RCC 7860 (cell line): Measurements from ENCODE around the gene ADAMTS1.
"Not testable (repeated sequence)": the region's sequence is repeated elsewhere in the genome, so short reads cannot be mapped to it uniquely, and the experiment has no call there.

Experiments used
- DNase-seq: peaks from one replicate; pipeline ENCODE4 v3.0.0-alpha.2; 2015; ENCODE audit warnings: low spot score
- FAIRE-seq: peaks from 2 replicates; lab custom pipeline; 2012; peaks lifted over from hg19 to GRCh38; lab: Jason Lieb, UNC

The ADAMTS1 gene

GRCh38 chr21:26845066-26845758, at the start of gene ADAMTS1:
TSS of gene ADAMTS1 (minus strand) at chr21:26845409. CDS start at chr21:26844954, 455 bp downstream.
- peak; percentile 22 for FAIRE-seq
- DNase-seq, result peak; percentile 80

- no peak for DNase-seq
- no peak for FAIRE-seq
These were observed 46.9 kb upstream of the ADAMTS1 start for GRCh38 chr21:26892151-26892550.

- DNase-seq (no peak), FAIRE-seq (no peak)
These were observed 43.7 kb upstream of the ADAMTS1 start for GRCh38 chr21:26888931-26889330.

- no peak for FAIRE-seq
- no peak for DNase-seq
These were observed 43.0 kb upstream of the ADAMTS1 start for GRCh38 chr21:26888256-26888655.

- DNase-seq, result no peak
- no peak for FAIRE-seq
These were observed 42.0 kb upstream of the ADAMTS1 start for GRCh38 chr21:26887251-26887650.

GRCh38 chr21:26884436-26884835, 39.2 kb upstream of the ADAMTS1 start:
- no peak for DNase-seq
- FAIRE-seq, result no peak

- DNase-seq (no peak), FAIRE-seq (no peak)
These were observed 38.6 kb upstream of the ADAMTS1 start for GRCh38 chr21:26883768-26884167.

DNA sequence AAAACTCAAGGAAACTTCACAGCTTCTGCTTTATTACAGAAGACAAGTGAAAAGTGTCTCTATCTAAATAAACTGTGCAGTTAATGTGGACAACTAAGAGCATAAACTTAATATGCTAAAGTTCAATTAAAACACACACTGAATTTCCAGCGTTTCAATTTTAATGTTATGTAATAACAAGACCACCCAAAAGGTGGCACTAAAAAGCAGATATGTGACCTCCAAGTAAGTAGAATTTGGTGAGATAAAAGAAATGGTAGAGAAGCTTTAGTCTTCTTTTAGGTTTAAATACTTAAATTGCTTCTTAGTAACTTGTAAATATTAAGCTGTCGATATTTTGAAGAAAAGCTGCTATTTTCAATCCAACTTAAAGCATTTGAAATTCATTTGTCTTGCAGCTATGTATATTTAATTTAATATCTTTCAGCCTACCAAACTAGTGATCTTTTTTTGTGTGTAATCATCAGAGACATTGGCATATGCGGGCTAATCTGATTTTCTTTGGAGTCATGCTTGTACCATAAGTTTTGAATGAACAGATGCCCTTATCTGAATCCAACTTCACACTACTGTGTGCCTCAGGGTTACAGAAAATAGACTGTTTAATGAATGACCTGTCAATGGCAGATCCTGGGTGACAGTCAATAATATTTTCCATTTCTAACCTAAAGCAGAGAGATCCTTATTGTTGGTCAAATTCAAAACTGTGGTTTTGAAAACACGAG, 36.5 kb upstream of the ADAMTS1 start:
- peak; percentile 23 for DNase-seq

GRCh38 chr21:26877018-26877417, 31.8 kb upstream of the ADAMTS1 start:
- DNase-seq (no peak), FAIRE-seq (no peak)

More for the DNA sequence above, 36.5 kb upstream of the ADAMTS1 start:
- peak; percentile 66 for FAIRE-seq

DNA sequence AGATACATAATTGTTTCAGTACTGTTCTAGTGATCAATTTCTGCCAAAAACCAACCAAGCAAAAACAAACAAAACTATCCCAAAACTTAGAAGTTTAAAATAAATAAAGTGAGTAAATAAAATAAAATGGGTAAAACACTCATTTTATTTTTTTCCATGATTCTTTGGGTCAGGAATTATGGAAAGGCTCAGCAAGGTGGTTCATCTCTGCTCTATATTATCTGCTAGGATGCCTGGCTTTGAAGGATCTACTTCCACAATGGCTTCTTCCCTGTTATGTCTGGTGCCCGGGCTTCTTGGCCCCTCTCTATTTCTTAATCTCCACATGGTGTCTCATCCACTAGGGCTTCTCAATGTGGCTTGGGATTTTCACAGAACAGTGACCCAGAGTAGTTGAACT, 29.1 kb upstream of the ADAMTS1 start:
- FAIRE-seq, result no peak
- DNase-seq, result no peak

DNA sequence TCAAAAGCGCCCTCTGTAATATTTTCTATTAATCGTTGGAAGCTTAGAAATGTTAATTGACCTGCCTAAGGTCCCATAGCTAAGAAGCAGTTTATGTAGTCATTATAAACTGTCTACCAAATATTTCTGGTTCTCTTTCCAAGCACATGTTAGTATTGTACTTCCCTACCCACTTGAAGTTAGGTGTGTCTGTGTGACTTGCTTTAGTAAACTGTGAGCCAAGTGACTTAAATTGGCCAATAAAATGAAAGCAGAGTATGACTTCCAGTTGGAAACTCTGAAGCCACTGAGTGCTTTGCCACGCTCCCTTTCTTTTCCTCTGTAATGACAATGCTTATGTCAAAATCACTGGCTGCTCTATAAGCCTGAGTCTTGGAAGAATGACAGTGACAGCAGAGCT, 20.6 kb upstream of the ADAMTS1 start:
- FAIRE-seq, result no peak
- DNase-seq, result no peak

- FAIRE-seq, DNase-seq: not testable (repeated sequence)
These were observed 11.7 kb upstream of the ADAMTS1 start for GRCh38 chr21:26856871-26857350.

- DNase-seq, FAIRE-seq: not testable (repeated sequence)
These were observed 9.5 kb upstream of the ADAMTS1 start for GRCh38 chr21:26854695-26855094.

GRCh38 chr21:26852423-26852822, 7.2 kb upstream of the ADAMTS1 start:
- FAIRE-seq, result no peak
- DNase-seq, result no peak

- FAIRE-seq (no peak), DNase-seq (no peak)
These were observed 6.1 kb upstream of the ADAMTS1 start for GRCh38 chr21:26851109-26851944.

DNA sequence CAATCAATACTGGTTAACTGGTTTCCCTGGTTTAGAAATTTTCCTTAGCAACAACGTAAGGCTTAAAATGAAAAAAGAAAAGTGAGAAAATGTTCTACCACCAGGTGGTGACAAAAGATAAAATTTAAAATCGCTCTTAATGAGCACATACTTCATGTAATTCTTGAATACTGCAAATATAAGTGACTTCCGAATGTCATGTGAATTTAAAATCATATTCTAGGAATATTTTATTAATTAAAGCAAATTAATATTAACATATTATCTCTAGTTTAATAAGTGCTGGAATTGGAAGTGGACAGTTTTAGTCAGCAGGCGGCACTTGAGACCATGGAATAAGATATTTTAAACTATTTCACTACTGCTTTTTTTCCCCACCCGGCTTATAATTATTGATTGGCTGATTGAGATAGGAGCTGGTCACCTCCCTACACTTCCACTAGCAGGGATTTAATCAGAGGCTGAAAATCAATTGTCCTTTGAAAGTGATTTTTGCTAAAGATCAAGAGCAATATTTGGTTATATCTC, 5.0 kb upstream of the ADAMTS1 start:
- DNase-seq (peak; percentile 38), FAIRE-seq (no peak)

DNA sequence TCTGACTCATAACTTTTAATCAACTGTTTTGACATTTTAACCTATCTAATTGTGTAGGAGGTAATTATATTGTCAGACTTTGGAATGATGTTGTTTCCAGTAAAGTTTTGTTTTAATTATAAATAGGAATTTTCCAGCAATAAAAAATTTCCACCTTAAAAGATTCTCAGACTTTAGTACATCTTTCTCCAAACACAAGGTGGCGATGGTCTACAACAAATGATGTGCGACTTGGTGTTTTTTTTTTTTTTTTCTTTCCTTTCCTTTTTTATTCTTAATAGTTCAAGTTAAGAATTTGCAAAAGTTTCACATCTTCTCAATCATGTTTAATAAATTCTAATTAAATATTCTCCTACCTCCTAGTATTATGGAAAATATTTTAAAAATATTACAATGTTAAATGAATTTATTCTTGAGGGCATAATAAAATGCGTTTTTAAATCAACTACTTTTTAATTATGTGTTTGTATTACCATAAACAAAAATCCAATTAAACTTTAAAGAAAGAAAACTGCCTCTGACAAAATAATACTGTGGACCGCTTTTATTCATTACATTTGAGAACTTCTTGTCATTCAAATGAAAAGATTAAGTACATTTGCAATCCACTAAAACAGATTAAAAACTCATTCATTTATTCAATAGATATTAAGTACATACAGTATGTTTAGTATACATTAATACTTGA, 4.4 kb upstream of the ADAMTS1 start:
- FAIRE-seq (peak; percentile 89), DNase-seq (no peak)

- DNase-seq (no peak), FAIRE-seq (no peak)
These were observed 2.7 kb upstream of the ADAMTS1 start for GRCh38 chr21:26847921-26848320.

GRCh38 chr21:26847002-26847401, 1.8 kb upstream of the ADAMTS1 start:
- FAIRE-seq (no peak), DNase-seq (no peak)
